ENCODE measurements around the gene ZNF584. TPM values are rescaled to one million over a fixed set of nuclear protein-coding genes. Genes with fewer than 3 reads are reported as not detected.
"Not testable (repeated sequence)": the region's sequence is repeated elsewhere in the genome, so short reads cannot be mapped to it uniquely, and the experiment has no call there.

The ZNF584 gene
- total RNA-seq, 1 donor from 2014 or later = 7.1 TPM

GRCh38 chr19:58400916-58401839 is 7.3 kb upstream of the ZNF584 start:
- H3K36me3 ChIP-seq (ENCODE audit: control insufficient read depth, insufficient read depth, low read length) = no peaks in the 10 kb centered on the region
- peaks cover 13% of the 10 kb centered on the region for H3K27me3 ChIP-seq (ENCODE audit: control insufficient read depth, insufficient read depth, low read length)
- peak; percentile 93 for DNase-seq (ENCODE audit: low read depth)
- TF ChIP-seq, protein P1, sequence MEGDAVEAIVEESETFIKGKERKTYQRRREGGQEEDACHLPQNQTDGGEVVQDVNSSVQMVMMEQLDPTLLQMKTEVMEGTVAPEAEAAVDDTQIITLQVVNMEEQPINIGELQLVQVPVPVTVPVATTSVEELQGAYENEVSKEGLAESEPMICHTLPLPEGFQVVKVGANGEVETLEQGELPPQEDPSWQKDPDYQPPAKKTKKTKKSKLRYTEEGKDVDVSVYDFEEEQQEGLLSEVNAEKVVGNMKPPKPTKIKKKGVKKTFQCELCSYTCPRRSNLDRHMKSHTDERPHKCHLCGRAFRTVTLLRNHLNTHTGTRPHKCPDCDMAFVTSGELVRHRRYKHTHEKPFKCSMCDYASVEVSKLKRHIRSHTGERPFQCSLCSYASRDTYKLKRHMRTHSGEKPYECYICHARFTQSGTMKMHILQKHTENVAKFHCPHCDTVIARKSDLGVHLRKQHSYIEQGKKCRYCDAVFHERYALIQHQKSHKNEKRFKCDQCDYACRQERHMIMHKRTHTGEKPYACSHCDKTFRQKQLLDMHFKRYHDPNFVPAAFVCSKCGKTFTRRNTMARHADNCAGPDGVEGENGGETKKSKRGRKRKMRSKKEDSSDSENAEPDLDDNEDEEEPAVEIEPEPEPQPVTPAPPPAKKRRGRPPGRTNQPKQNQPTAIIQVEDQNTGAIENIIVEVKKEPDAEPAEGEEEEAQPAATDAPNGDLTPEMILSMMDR (IDR thresholded peaks at IDR 0.05; ENCODE audit: insufficient read depth, low read length, poor library complexity, severe bottlenecking) = peak; percentile 3
- peak overlapping the region; percentile 85 for H3K4me3 ChIP-seq (ENCODE audit: low read depth, low read length)

DNA sequence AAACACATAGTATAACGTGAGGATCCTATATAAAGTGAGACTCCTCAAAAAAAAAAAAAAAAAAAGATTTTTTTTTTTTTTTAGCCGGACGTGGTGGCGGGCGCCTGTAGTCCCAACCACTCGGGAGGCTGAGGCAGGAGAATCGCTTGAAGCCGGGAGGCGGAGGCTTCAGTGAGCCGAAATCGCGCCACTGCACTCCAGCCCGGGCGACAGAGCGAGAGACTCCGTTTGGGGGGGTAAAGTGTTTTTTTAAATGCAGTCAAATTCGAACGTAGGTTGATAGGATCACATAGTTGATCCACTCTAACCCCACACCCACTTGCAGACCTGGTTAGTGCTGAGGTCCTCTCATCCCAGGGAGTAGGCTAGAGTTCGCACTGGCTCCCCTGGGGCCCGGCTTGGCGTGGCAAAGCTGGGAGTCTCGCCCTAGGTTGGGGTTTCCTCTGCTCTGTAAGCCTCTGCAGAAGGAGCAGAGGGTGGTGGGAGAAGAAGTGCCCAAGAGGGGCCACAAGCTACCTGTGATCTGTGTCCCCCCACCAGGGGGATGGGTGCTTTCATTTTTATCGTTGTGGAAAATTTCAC is 6.5 kb upstream of the ZNF584 start:
- no peak for DNase-seq (ENCODE audit: low read depth)
- Histone ChIP-seq H3K27me3 (ENCODE audit: control insufficient read depth, insufficient read depth, low read length) (peaks cover 8% of the 10 kb centered on the region), H3K4me3 (ENCODE audit: low read depth, low read length) (peak overlapping the region; percentile 85), H3K36me3 (ENCODE audit: control insufficient read depth, insufficient read depth, low read length) (no peaks in the 10 kb centered on the region)
- TF ChIP-seq, protein P1 (IDR thresholded peaks at IDR 0.05; ENCODE audit: insufficient read depth, low read length, poor library complexity, severe bottlenecking) = no peak

GRCh38 chr19:58403920-58404478 is 4.5 kb upstream of the ZNF584 start:
- not testable (repeated sequence) for DNase-seq (ENCODE audit: low read depth); H3K36me3 ChIP-seq (ENCODE audit: control insufficient read depth, insufficient read depth, low read length); H3K4me3 ChIP-seq (ENCODE audit: low read depth, low read length); H3K27me3 ChIP-seq (ENCODE audit: control insufficient read depth, insufficient read depth, low read length)

- Histone ChIP-seq H3K27me3 (ENCODE audit: control insufficient read depth, insufficient read depth, low read length) (no peaks in the 10 kb centered on the region), H3K4me3 (ENCODE audit: low read depth, low read length) (peak overlapping the region; percentile 86), H3K36me3 (ENCODE audit: control insufficient read depth, insufficient read depth, low read length) (no peaks in the 10 kb centered on the region)
- TF ChIP-seq, protein P1 (IDR thresholded peaks at IDR 0.05; ENCODE audit: insufficient read depth, low read length, poor library complexity, severe bottlenecking) = peak; percentile 39
- DNase-seq (ENCODE audit: low read depth) = no peak
Measured at GRCh38 chr19:58406818-58407657, 1.4 kb upstream of the ZNF584 start.

- no peaks in the 10 kb centered on the region for H3K36me3 ChIP-seq (ENCODE audit: control insufficient read depth, insufficient read depth, low read length)
- TF ChIP-seq, protein P1 (IDR thresholded peaks at IDR 0.05; ENCODE audit: insufficient read depth, low read length, poor library complexity, severe bottlenecking) = no peak
- H3K27me3 ChIP-seq (ENCODE audit: control insufficient read depth, insufficient read depth, low read length) = no peaks in the 10 kb centered on the region
- no peak for DNase-seq (ENCODE audit: low read depth)
- peak overlapping the region; percentile 86 for H3K4me3 ChIP-seq (ENCODE audit: low read depth, low read length)
Measured at GRCh38 chr19:58407658-58408151, 744 bp upstream of the ZNF584 start.

All from kidney epithelial cell (primary cell).